ENCODE results near the gene SLC35F5.
"Not testable (repeated sequence)": the region's sequence is repeated elsewhere in the genome, so short reads cannot be mapped to it uniquely, and the experiment has no call there.

SLC35F5 gene

DNA sequence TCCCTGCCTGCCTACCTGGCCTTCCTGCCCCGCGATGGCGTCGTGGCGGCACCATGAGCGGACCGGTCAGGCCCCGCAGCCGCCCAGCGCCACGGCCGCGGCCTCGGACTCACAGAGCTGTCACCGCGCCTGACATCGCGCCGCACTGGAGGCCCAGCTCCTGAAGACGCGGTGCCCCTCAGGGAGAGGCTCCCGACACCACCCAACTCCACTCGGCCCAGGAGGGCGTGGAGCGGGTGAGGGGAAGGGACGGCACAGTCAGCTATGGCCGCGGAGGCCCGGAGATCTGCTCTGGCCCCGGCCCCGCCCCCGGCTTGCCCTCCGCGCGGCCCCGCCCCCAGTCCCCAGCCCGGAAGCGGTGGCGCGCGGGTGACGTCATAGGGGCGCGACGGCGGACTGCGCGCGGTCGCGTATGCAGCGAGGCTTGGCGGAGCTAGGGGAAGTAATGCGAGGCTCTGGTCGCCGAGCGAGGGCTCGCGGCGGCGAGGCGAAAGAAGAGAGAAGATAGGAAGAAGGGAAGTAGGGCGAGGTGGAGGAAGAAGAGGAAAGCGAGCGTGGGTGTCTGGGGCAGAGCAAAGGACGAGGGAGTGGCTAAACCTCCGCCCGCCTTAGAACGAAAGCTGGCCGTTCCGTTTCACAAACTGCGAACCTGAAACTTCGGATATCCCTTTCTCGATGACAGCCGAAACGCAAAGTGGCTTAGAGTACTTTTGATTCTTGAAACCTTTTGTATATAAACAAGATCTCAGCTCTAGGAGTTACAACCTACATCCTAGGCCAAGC, at the start of gene SLC35F5:
TSS of gene SLC35F5 (minus strand) at position 288 of the 783 bp plus-strand sequence. CDS start at position 55, 233 bp downstream.
- in situ Hi-C loops (cut with HindIII; ENCODE audit: low sequenced_read_pairs) = no loop called here

- in situ Hi-C loops (cut with HindIII; ENCODE audit: low sequenced_read_pairs) = no loop called here
Measured at GRCh38 chr2:113799375-113799774, 42.9 kb upstream of the SLC35F5 start.

- in situ Hi-C loops (cut with HindIII; ENCODE audit: low sequenced_read_pairs) = no loop called here
Measured at GRCh38 chr2:113797237-113797636, 40.8 kb upstream of the SLC35F5 start.

GRCh38 chr2:113796592-113797175, 40.2 kb upstream of the SLC35F5 start:
- in situ Hi-C loops (cut with HindIII; ENCODE audit: low sequenced_read_pairs) = no loop called here

DNA sequence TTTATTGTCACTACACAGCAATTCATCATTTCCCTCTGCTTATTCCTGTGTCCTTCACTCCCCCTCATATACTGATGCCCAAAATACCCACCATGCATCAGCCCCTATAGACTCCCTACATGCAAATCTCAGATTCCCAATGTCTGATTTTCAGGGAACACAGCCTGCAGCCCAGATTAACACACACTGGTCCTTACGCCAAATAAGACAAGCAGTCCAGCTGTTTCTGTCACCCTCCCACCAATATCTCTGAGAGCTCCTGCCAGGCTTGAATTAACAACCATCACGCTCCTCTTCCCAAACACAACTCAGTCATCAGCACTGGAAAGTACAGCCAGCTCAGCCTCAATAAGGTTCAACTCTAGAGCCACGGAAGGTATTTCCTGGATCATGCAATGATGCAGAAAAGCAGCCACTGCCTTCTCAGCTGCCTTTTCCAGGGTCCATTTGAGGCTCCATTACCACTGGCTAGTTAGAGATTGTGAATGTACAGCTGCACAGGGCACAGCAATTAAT, 39.0 kb upstream of the SLC35F5 start:
- in situ Hi-C loops (cut with HindIII; ENCODE audit: low sequenced_read_pairs) = no loop called here

DNA sequence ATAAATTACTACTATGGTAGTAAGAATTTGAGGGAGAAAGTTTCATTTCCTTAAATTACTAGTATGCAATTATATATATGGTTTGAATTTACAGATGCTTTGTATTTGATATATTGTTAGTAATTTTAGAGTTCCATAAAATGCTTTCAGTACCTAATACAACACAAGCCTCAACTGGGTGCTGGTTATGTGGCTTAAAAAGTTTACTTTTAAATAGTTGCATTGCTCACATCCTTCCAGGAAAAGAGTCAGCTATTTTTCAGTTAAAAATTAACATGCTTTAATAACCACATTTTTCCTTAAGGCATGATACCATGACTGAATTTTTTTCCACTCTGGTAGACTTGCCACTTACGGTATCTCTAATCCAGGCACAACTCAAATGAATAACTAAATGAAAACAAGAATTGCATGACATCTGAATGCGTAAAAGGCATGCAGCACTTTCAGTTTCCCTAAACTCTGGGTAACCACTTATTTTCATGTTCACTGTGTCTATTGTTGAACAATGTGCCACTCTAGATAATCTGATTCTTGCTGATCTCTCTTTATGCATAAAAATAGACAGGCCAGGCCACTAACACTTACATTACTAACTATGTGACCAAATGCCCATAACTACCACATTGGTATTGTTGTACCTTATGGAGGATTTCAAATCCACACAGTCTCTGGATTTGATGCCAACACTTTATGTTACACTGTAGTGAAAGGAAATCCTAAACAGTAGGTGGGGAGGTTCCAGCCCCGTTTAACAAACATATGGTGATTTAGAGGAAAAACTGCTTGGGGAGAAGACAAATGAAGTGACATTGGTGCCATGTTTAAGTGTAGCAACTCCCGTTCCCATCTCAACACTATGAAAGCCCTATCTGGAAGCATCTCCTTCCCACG, 35.5 kb upstream of the SLC35F5 start:
- in situ Hi-C loops (cut with HindIII; ENCODE audit: low sequenced_read_pairs) = no loop called here

- in situ Hi-C loops (cut with HindIII; ENCODE audit: low sequenced_read_pairs) = no loop called here
Measured at GRCh38 chr2:113784823-113785744, 28.6 kb upstream of the SLC35F5 start.

GRCh38 chr2:113780472-113780871, 24.0 kb upstream of the SLC35F5 start:
- in situ Hi-C loops (cut with HindIII; ENCODE audit: low sequenced_read_pairs) = no loop called here

GRCh38 chr2:113777371-113777770, 20.9 kb upstream of the SLC35F5 start:
- in situ Hi-C loops (cut with HindIII; ENCODE audit: low sequenced_read_pairs) = no loop called here

DNA sequence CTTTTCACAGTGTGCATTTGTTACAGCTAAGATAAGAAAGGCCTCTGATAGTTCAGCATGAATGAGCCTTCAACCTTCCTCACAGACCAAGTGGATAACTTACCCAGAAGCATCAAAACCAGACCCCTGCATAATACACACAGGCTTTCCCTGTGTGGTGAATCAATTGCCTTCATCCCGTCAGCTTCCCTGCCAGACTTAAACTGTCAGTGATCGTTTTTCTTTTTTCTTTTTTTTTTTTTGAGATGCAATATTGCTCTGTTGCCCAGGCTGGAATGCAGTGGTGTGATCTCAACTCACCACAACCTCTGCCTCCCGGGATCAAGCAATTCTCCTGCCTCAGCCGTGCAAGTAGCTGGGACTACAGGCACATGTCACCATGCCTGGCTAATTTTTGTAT, 20.5 kb upstream of the SLC35F5 start:
- in situ Hi-C loops (cut with HindIII; ENCODE audit: low sequenced_read_pairs) = no loop called here

DNA sequence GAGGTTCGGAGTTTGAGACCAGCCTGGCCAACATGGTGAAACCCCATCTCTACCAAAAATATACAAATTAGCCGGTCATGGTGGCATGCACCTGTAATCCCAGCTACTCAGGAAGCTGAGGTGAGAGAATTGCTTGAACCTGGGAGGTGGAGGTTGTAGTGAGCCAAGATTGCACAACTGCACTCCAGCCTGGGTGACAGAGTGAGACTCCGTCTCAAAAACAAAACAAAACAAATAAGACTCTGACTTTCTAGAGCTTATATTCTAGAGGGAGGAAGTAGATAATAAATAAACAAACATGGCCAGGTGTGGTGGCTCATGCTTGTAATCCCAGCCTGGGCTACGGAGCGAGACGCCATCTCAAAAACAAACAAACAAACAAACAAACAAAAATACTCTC, 18.2 kb upstream of the SLC35F5 start:
- in situ Hi-C loops (cut with HindIII; ENCODE audit: low sequenced_read_pairs) = not testable (repeated sequence)

DNA sequence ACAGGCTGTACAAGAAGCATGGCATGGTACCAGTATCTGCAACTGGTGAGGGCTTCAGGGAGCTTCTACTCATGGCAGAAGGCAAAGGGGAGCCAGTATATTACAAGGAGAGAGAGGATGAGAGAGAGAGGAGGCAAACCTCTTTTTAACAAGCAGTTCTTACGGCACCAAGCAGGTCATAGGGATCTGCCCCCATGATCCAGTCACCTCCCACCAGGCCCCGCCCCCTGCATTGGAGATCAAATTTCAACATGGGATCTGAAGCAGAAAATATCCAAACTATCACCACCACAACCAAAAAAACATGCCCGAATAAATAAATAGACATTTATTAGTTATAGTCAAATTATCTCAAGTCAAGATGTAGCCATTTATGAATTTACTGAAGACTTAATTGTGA, 14.5 kb upstream of the SLC35F5 start:
- in situ Hi-C loops (cut with HindIII; ENCODE audit: low sequenced_read_pairs) = no loop called here

- in situ Hi-C loops (cut with HindIII; ENCODE audit: low sequenced_read_pairs) = no loop called here
Measured at GRCh38 chr2:113769555-113769954, 13.1 kb upstream of the SLC35F5 start.

- in situ Hi-C loops (cut with HindIII; ENCODE audit: low sequenced_read_pairs) = no loop called here
Measured at GRCh38 chr2:113768770-113769169, 12.3 kb upstream of the SLC35F5 start.

DNA sequence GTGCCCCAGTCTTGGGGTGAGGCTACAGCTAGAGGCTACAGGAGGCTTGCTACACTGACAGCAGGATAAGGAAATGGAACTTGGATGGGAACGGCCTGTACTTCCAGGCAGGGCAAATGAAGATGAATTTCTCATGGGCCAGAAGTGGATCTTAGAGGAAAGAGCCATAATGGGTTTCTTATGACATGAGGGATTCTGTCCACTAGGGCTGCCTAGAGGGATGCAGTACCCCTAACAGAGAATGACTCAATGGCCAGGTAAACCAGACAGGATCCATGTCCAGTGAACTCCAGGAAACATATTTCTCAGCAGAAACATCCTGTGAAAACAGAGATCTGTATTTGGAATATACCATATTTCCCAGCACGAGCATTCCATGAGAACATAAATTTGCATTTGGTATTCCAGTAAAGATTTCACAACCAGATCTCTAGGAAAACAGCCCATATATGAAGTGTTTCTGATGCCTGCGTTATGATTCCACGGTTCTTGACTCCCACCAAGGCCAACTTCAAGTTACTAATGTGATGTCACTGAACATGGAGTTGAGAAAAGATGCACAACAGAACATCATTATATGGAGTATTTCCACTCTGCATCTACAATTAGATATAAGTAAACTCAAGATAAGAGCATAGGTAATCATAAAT, 11.5 kb upstream of the SLC35F5 start:
- in situ Hi-C loops (cut with HindIII; ENCODE audit: low sequenced_read_pairs) = no loop called here

- in situ Hi-C loops (cut with HindIII; ENCODE audit: low sequenced_read_pairs) = no loop called here
Measured at GRCh38 chr2:113765276-113765675, 8.8 kb upstream of the SLC35F5 start.

- in situ Hi-C loops (cut with HindIII; ENCODE audit: low sequenced_read_pairs) = loop anchor here (5.0 kb wide), 1 partner anchor 125 kb away; no protein-coding TSS in a partner anchor
Measured at GRCh38 chr2:113762377-113763118, 6.1 kb upstream of the SLC35F5 start.

GRCh38 chr2:113760400-113760799, 4.0 kb upstream of the SLC35F5 start:
- in situ Hi-C loops (cut with HindIII; ENCODE audit: low sequenced_read_pairs) = loop anchor here (5.0 kb wide), 1 partner anchor 127 kb away; no protein-coding TSS in a partner anchor

DNA sequence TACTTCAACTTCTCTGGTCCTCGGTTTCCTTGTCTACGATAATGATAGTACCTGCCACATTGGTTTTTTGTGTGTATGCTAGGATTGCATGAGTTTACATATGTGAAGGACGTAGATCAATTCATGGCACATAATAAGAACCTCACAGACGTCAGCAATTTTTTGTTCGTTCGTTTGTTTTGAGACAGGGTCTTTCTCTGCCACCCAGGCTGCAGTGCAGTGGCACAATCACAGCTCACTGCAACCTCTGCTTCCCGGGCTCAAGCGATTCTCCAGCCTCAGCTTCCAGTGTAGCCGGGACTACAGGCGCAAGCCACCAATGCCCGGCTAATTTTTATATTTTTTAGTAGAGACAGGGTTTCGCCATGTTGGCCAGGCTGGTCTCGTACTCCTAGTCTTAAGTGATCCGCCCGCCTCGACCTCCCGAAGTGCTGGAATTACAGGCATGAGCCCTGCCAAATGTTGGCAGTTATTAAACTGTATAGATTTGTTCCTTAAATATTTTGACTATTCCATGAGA, 756 bp upstream of the SLC35F5 start:
- in situ Hi-C loops (cut with HindIII; ENCODE audit: low sequenced_read_pairs) = no loop called here
